ENCODE results near the gene PPP1R1C. TPM values are rescaled to one million over a fixed set of nuclear protein-coding genes. Genes with fewer than 3 reads are reported as not detected.

PPP1R1C gene, protein sequence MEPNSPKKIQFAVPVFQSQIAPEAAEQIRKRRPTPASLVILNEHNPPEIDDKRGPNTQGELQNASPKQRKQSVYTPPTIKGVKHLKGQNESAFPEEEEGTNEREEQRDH
- total RNA-seq = 1 to 10 TPM in 1 of 2 donors, not detected in 1; 7.3 TPM

DNA sequence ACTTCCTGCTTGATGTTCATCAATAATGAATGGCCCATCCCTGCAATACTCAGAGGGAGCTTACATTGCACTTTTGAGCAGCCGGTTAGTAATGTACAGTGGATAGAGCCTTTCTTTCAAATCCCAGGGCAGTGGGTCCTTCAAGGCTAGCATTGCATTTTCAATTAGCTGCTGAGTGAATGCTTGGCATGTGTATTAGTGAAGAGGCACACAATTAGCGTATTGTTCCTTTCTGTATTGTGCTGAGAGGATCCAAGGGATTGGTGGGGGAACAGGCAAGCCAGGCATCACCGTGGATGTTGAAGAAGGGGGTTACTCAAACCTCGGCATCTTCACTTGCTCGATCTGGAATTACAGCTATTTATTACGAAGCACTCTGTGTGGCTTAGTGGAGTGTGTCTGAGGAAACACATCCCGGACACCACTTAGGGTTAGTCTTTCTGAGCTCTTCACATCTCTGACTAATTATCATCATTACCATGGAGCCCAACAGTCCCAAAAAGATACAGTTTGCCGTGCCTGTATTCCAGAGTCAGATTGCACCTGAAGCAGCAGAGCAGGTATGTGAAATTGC lies at the start of gene PPP1R1C:
TSS of gene PPP1R1C (plus strand) at position 222 of the 574 bp plus-strand sequence. CDS start at position 480, 258 bp downstream.
- no peaks in the 10 kb centered on the region for H3K4me1 ChIP-seq
- ATAC-seq = no peak
- no peak for DNase-seq
- intact Hi-C loops (cut with DNase I) = no loop called here
- no peak for TF ChIP-seq POLR2A (IDR thresholded peaks at IDR 0.05)
- TF ChIP-seq, protein P1, sequence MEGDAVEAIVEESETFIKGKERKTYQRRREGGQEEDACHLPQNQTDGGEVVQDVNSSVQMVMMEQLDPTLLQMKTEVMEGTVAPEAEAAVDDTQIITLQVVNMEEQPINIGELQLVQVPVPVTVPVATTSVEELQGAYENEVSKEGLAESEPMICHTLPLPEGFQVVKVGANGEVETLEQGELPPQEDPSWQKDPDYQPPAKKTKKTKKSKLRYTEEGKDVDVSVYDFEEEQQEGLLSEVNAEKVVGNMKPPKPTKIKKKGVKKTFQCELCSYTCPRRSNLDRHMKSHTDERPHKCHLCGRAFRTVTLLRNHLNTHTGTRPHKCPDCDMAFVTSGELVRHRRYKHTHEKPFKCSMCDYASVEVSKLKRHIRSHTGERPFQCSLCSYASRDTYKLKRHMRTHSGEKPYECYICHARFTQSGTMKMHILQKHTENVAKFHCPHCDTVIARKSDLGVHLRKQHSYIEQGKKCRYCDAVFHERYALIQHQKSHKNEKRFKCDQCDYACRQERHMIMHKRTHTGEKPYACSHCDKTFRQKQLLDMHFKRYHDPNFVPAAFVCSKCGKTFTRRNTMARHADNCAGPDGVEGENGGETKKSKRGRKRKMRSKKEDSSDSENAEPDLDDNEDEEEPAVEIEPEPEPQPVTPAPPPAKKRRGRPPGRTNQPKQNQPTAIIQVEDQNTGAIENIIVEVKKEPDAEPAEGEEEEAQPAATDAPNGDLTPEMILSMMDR (IDR thresholded peaks at IDR 0.05) = no peak
- H3K27ac ChIP-seq = no peak within 1 kb of the TSS
- H3K27me3 ChIP-seq = no peaks in the 10 kb centered on the region
- no peaks in the 10 kb centered on the region for H3K9me3 ChIP-seq
- no peaks in the 10 kb centered on the region for H3K36me3 ChIP-seq (replicated peaks in 1 of 2; ENCODE audit: insufficient read depth in 1 of 2, low read depth in 2 of 2)
- WGBS, 2 donors = 82 to 86% methylated on average over 8 of the region's 8 CpGs
- no peak within 1 kb of the TSS for H3K4me3 ChIP-seq

DNA sequence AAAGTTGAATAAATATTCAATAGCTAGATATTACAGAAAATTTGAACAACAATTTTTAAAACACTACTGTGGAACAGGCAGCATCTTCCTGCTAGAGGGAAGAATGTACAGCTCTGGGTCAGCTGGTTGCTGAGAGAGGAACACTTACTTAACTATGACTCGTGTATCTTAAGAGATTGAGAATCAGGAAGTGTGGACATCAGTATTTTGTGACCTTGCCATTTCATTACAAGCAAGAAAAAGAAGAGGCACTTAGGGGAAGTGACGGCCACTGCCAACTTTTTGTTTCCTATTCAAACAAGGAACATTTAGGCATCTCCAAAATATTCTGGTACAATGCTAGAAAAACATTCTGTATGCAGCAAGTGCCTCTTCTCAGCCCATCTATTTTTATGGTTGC lies 48.2 kb upstream of the PPP1R1C start:
- Histone ChIP-seq H3K9me3 (no peaks in the 10 kb centered on the region), H3K36me3 (replicated peaks in 1 of 2; ENCODE audit: insufficient read depth in 1 of 2, low read depth in 2 of 2) (no peaks in the 10 kb centered on the region), H3K4me3 (no peak overlapping the region), H3K4me1 (no peaks in the 10 kb centered on the region), H3K27ac (no peak overlapping the region), H3K27me3 (no peaks in the 10 kb centered on the region)
- 14 to 21% methylated on average over 2 of the region's 2 CpGs for WGBS, 2 donors
- DNase-seq (peak in 1 of 4 donors; percentile 32), ATAC-seq (peak; percentile 42)
- intact Hi-C loops (cut with DNase I) = no loop called here
- TF ChIP-seq POLR2A (IDR thresholded peaks at IDR 0.05) = no peak
- TF ChIP-seq, protein P1 (IDR thresholded peaks at IDR 0.05) = no peak

DNA sequence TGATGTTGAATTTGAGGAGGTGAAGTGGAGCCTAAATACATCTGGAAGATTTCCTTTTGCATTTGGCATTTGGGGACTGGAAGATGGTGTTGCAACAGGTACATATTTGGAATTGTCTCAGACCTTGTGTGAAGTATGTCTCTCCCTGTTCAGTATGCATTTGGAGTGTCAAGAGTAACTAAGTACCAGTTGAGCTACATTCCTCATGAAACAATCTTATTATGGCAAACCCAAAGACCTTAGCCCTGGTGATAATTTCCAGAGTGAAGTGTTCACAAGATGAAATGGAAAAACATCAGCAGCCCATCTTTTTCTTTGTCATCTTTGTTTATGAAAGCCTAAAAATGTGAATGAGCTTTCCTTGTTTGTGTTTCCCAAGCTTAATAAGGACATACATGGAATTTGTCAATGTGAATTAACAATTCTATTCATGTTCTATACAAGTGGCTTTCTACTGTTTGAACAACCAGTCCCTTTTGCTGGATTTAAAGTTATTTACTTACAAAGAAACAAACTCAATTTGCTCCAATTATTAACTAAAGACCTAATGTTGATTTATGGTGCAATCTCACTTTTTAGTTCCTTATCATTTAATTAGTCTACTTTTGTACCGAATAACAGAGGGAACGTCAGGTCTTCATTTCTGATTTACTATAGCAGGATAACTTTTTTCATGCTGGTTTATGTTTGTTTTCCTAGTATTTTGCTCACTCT lies 42.1 kb upstream of the PPP1R1C start:
- DNase-seq = no peak
- peaks cover 12% of the 10 kb centered on the region for H3K4me1 ChIP-seq
- WGBS, 2 donors = 22 to 24% methylated on average over 2 of the region's 2 CpGs
- H3K27me3 ChIP-seq = no peaks in the 10 kb centered on the region
- no peak overlapping the region for H3K4me3 ChIP-seq
- ATAC-seq = no peak
- no peaks in the 10 kb centered on the region for H3K36me3 ChIP-seq (replicated peaks in 1 of 2; ENCODE audit: insufficient read depth in 1 of 2, low read depth in 2 of 2)
- H3K9me3 ChIP-seq = no peaks in the 10 kb centered on the region
- TF ChIP-seq, protein P1 (IDR thresholded peaks at IDR 0.05) = no peak
- no peak for TF ChIP-seq POLR2A (IDR thresholded peaks at IDR 0.05)
- no peak overlapping the region for H3K27ac ChIP-seq
- intact Hi-C loops (cut with DNase I) = no loop called here

- 66 to 75% methylated on average over 5 of the region's 5 CpGs for WGBS, 2 donors
- no peak overlapping the region for H3K4me3 ChIP-seq
Observed at GRCh38 chr2:181944164-181944913, 41.3 kb upstream of the PPP1R1C start.

More at GRCh38 chr2:181944164-181944913, 41.3 kb upstream of the PPP1R1C start:
- intact Hi-C loops (cut with DNase I) = no loop called here
- no peak for TF ChIP-seq POLR2A (IDR thresholded peaks at IDR 0.05)
- TF ChIP-seq, protein P1 (IDR thresholded peaks at IDR 0.05) = no peak
- Histone ChIP-seq H3K36me3 (replicated peaks in 1 of 2; ENCODE audit: insufficient read depth in 1 of 2, low read depth in 2 of 2) (no peaks in the 10 kb centered on the region), H3K27ac (no peak overlapping the region), H3K4me1 (peaks cover 12% of the 10 kb centered on the region), H3K9me3 (no peaks in the 10 kb centered on the region), H3K27me3 (no peaks in the 10 kb centered on the region)
- ATAC-seq = no peak
- no peak for DNase-seq
